ENCODE data around the gene RNF166. TPM values are rescaled to one million over a fixed set of nuclear protein-coding genes. Genes with fewer than 3 reads are reported as not detected.

The RNF166 gene
- polyA plus RNA-seq, 3 donors: 99.3 to 255 (median 120) TPM

- H3K9me3 Mint-ChIP-seq: no peaks in the 10 kb centered on the region
- no peak overlapping the region for H3K4me3 ChIP-seq (replicated peaks in 1 of 3; ENCODE audit: low read depth in 2 of 3, low read length in 3 of 3)
- H3K36me3 Mint-ChIP-seq: peaks cover 54 to 80% of the 10 kb centered on the region in 2 donors
- no peaks in the 10 kb centered on the region for H3K27me3 ChIP-seq (ENCODE audit: control insufficient read depth in 2 of 2, insufficient read depth in 2 of 2, low read length in 2 of 2)
- intact Hi-C loops (cut with micrococcal nuclease): no loop called here
- no peak overlapping the region for H3K9ac ChIP-seq (ENCODE audit: insufficient read depth, low read length, poor library complexity, severe bottlenecking)
- H3K27me3 Mint-ChIP-seq (ENCODE audit: low read depth in 3 of 3): no peaks in the 10 kb centered on the region
- H3K27ac Mint-ChIP-seq: no peak overlapping the region
- TF ChIP-seq, protein P1, sequence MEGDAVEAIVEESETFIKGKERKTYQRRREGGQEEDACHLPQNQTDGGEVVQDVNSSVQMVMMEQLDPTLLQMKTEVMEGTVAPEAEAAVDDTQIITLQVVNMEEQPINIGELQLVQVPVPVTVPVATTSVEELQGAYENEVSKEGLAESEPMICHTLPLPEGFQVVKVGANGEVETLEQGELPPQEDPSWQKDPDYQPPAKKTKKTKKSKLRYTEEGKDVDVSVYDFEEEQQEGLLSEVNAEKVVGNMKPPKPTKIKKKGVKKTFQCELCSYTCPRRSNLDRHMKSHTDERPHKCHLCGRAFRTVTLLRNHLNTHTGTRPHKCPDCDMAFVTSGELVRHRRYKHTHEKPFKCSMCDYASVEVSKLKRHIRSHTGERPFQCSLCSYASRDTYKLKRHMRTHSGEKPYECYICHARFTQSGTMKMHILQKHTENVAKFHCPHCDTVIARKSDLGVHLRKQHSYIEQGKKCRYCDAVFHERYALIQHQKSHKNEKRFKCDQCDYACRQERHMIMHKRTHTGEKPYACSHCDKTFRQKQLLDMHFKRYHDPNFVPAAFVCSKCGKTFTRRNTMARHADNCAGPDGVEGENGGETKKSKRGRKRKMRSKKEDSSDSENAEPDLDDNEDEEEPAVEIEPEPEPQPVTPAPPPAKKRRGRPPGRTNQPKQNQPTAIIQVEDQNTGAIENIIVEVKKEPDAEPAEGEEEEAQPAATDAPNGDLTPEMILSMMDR (IDR thresholded peaks at IDR 0.05): no peak
- WGBS (ENCODE audit: insufficient coverage): 99% methylated on average over 15 of the region's 21 CpGs
- DNase-seq: no peak
- no peaks in the 10 kb centered on the region for H3K4me1 Mint-ChIP-seq
- no peaks in the 10 kb centered on the region for H3K79me2 ChIP-seq (ENCODE audit: insufficient read depth, low read length)
- no peak overlapping the region for H2AFZ ChIP-seq (ENCODE audit: insufficient read depth, low read depth, low read length, poor library complexity, severe bottlenecking)
- no peak overlapping the region for H3K27ac ChIP-seq (ENCODE audit: low read depth in 1 of 2, low read length in 2 of 2)
- H3K9me3 ChIP-seq (replicated peaks in 1 of 2; ENCODE audit: control insufficient read depth in 1 of 2, insufficient read depth in 1 of 2, low read length in 2 of 2): no peaks in the 10 kb centered on the region
- no peaks in the 10 kb centered on the region for H3K4me1 ChIP-seq (ENCODE audit: control insufficient read depth in 1 of 2, insufficient read depth in 2 of 2, low read length in 2 of 2)
- H3K4me2 ChIP-seq (replicated peaks; ENCODE audit: extremely low read depth, low read length, poor library complexity, severe bottlenecking): no peak overlapping the region
- H3K4me3 Mint-ChIP-seq: no peak overlapping the region
- peaks cover 95% of the 10 kb centered on the region for H4K20me1 ChIP-seq (ENCODE audit: insufficient read depth, low read length)
- H3K36me3 ChIP-seq (replicated peaks in 1 of 2; ENCODE audit: control insufficient read depth in 1 of 2, insufficient read depth in 2 of 2, low read length in 2 of 2): peaks cover 77 to 85% of the 10 kb centered on the region in 2 donors
Measured at GRCh38 chr16:88716601-88717001, 10.4 kb upstream of the RNF166 start.

DNA sequence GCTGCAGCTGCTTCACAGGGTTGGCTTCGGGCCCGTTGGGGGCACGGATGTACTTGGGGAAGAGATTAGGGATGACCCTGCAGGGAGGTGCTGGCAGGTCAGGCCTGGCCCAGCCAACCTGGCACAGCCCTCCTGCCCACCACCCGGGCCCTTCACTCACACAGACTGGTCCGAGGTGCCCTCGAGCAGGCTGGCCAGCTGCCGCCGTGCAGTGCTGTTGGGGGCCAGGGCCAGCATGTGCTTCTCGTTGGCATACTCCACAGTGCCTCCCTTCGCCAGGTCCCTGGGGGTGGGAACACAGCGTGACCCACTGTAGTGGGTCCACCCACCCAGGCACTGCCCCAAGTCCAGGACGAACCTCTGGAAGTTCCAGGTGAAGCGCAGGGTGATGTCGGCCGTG is 10.0 kb upstream of the RNF166 start:
- 95% methylated on average over 14 of the region's 15 CpGs for WGBS (ENCODE audit: insufficient coverage)
- no peaks in the 10 kb centered on the region for H3K4me1 ChIP-seq (ENCODE audit: control insufficient read depth in 1 of 2, insufficient read depth in 2 of 2, low read length in 2 of 2)
- H3K27me3 Mint-ChIP-seq (ENCODE audit: low read depth in 3 of 3): no peaks in the 10 kb centered on the region
- no peak overlapping the region for H2AFZ ChIP-seq (ENCODE audit: insufficient read depth, low read depth, low read length, poor library complexity, severe bottlenecking)
- no peaks in the 10 kb centered on the region for H3K79me2 ChIP-seq (ENCODE audit: insufficient read depth, low read length)
- H3K27me3 ChIP-seq (ENCODE audit: control insufficient read depth in 2 of 2, insufficient read depth in 2 of 2, low read length in 2 of 2): no peaks in the 10 kb centered on the region
- H3K4me3 ChIP-seq (replicated peaks in 1 of 3; ENCODE audit: low read depth in 2 of 3, low read length in 3 of 3): no peak overlapping the region
- H3K4me1 Mint-ChIP-seq: no peaks in the 10 kb centered on the region
- H3K27ac Mint-ChIP-seq: no peak overlapping the region
- H3K36me3 ChIP-seq (replicated peaks in 1 of 2; ENCODE audit: control insufficient read depth in 1 of 2, insufficient read depth in 2 of 2, low read length in 2 of 2): peaks cover 74 to 81% of the 10 kb centered on the region in 2 donors
- H3K9ac ChIP-seq (ENCODE audit: insufficient read depth, low read length, poor library complexity, severe bottlenecking): no peak overlapping the region
- peaks cover 93% of the 10 kb centered on the region for H4K20me1 ChIP-seq (ENCODE audit: insufficient read depth, low read length)
- no peak overlapping the region for H3K27ac ChIP-seq (ENCODE audit: low read depth in 1 of 2, low read length in 2 of 2)
- TF ChIP-seq, protein P1 (IDR thresholded peaks at IDR 0.05): no peak
- no peaks in the 10 kb centered on the region for H3K9me3 ChIP-seq (replicated peaks in 1 of 2; ENCODE audit: control insufficient read depth in 1 of 2, insufficient read depth in 1 of 2, low read length in 2 of 2)
- H3K4me2 ChIP-seq (replicated peaks; ENCODE audit: extremely low read depth, low read length, poor library complexity, severe bottlenecking): no peak overlapping the region
- no peaks in the 10 kb centered on the region for H3K9me3 Mint-ChIP-seq
- DNase-seq: no peak
- intact Hi-C loops (cut with micrococcal nuclease): no loop called here
- H3K36me3 Mint-ChIP-seq: peaks cover 50 to 77% of the 10 kb centered on the region in 2 donors
- no peak overlapping the region for H3K4me3 Mint-ChIP-seq

Measured in CD14-positive monocyte (primary cell).